PFSK-1 (cell line): Measurements from ENCODE around the gene FAM124A.

ENCODE experiments used
- FOXP2 ChIP-seq: optimal IDR thresholded peaks from 2 replicates; pipeline ENCODE3; 2011; ENCODE audit warnings: borderline replicate concordance, control low read depth, inconsistent platforms; ENCODE audit not compliant: insufficient read depth; ENCODE audit errors: extremely low read length, extremely low read depth
- POLR2AphosphoS5 ChIP-seq: IDR thresholded peaks from 2 replicates; pipeline ENCODE4 v1.6.1; 2012; ENCODE audit warnings: low read depth, mild to moderate bottlenecking, control low read depth, low read length, moderate library complexity
- SIN3A ChIP-seq: IDR thresholded peaks from 2 replicates; pipeline ENCODE4 v1.6.1; 2012; ENCODE audit warnings: mild to moderate bottlenecking, low read length, moderate library complexity, borderline replicate concordance; ENCODE audit not compliant: insufficient read depth
- TAF1 ChIP-seq: IDR thresholded peaks from 2 replicates; pipeline ENCODE4 v1.6.1; 2012; ENCODE audit warnings: low read length, control low read depth, borderline replicate concordance; ENCODE audit not compliant: insufficient read depth
- TF ChIP-seq, protein P1 (sequence below), 2 experiments: IDR thresholded peaks; 2 replicates each; pipeline versions ENCODE4 v1.6.1 to v1.8.0; 2011 to 2012; ENCODE audit warnings: low read depth in 2 of 2, low read length in 2 of 2, control low read depth in 1 of 2, inconsistent platforms in 1 of 2, mild to moderate bottlenecking in 1 of 2, moderate library complexity in 1 of 2; ENCODE audit not compliant: insufficient read depth in 1 of 2

GRCh38 chr13:51237887-51238286 is 15.7 kb downstream of the FAM124A start:
- no peak for TF ChIP-seq POLR2AphosphoS5
- no peak for TF ChIP-seq TAF1
- TF ChIP-seq, protein P1, sequence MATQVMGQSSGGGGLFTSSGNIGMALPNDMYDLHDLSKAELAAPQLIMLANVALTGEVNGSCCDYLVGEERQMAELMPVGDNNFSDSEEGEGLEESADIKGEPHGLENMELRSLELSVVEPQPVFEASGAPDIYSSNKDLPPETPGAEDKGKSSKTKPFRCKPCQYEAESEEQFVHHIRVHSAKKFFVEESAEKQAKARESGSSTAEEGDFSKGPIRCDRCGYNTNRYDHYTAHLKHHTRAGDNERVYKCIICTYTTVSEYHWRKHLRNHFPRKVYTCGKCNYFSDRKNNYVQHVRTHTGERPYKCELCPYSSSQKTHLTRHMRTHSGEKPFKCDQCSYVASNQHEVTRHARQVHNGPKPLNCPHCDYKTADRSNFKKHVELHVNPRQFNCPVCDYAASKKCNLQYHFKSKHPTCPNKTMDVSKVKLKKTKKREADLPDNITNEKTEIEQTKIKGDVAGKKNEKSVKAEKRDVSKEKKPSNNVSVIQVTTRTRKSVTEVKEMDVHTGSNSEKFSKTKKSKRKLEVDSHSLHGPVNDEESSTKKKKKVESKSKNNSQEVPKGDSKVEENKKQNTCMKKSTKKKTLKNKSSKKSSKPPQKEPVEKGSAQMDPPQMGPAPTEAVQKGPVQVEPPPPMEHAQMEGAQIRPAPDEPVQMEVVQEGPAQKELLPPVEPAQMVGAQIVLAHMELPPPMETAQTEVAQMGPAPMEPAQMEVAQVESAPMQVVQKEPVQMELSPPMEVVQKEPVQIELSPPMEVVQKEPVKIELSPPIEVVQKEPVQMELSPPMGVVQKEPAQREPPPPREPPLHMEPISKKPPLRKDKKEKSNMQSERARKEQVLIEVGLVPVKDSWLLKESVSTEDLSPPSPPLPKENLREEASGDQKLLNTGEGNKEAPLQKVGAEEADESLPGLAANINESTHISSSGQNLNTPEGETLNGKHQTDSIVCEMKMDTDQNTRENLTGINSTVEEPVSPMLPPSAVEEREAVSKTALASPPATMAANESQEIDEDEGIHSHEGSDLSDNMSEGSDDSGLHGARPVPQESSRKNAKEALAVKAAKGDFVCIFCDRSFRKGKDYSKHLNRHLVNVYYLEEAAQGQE (IDR thresholded peaks at IDR 0.05; ENCODE audit: insufficient read depth in 1 of 2, low read depth in 2 of 2, low read length in 2 of 2), result no peak
- TF ChIP-seq SIN3A, result no peak
- no peak for TF ChIP-seq FOXP2
